SK-N-SH treated with all-trans-retinoic acid at 6 μM for 48 hours (cell line): ENCODE measurements around the gene BCL7B.

Experiments used
- OSR1 ChIP-seq: fragments of 250-450 bp; sonication (Bioruptor Pico); IDR thresholded peaks from 2 replicates; pipeline ENCODE4 v1.8.0; 2022; ENCODE audit warnings: moderate library complexity, mild to moderate bottlenecking, inconsistent platforms
- PATZ1 ChIP-seq: fragments of 250-450 bp; sonication (Bioruptor Pico); IDR thresholded peaks from 2 replicates; pipeline ENCODE4 v1.8.0; 2020; ENCODE audit warnings: mild to moderate bottlenecking, moderate library complexity, borderline replicate concordance
- TOX ChIP-seq: fragments of 250-450 bp; sonication (Bioruptor Pico); IDR thresholded peaks from 2 replicates; pipeline ENCODE4 v1.8.0; 2021; ENCODE audit warnings: mild to moderate bottlenecking, moderate library complexity, borderline replicate concordance
- TSHZ2 ChIP-seq: fragments of 250-450 bp; sonication (Bioruptor Pico); IDR thresholded peaks from 2 replicates; pipeline ENCODE4 v1.5.0; 2020; ENCODE audit warnings: mild to moderate bottlenecking, moderate library complexity

- no peak for TF ChIP-seq OSR1 (CRISPR knock-in tag)
- TF ChIP-seq TOX (CRISPR knock-in tag) = no peak
- no peak for TF ChIP-seq TSHZ2 (CRISPR knock-in tag)
- no peak for TF ChIP-seq PATZ1 (CRISPR knock-in tag)
Observed at GRCh38 chr7:73599916-73600315, 42.4 kb upstream of the BCL7B start.
